Stimulated activated CD8-positive, alpha-beta memory T cell treated with anti-CD3 and anti-CD28 coated beads, Interleukin-7, amount 100 ng/mL, for 48 hours (primary cell): ENCODE measurements around the gene PDIK1L.
A peak's percentile ranks its signal among the peaks of the same experiment; 100 is the strongest.

Experiments
- DNase-seq, 2 donors: peaks; one replicate each; pipeline ENCODE4 v3.0.0-alpha.2; 2020; ENCODE audit warnings: low read depth in 1 of 2; ENCODE audit errors: extremely low read depth in 1 of 2

Gene PDIK1L

DNA sequence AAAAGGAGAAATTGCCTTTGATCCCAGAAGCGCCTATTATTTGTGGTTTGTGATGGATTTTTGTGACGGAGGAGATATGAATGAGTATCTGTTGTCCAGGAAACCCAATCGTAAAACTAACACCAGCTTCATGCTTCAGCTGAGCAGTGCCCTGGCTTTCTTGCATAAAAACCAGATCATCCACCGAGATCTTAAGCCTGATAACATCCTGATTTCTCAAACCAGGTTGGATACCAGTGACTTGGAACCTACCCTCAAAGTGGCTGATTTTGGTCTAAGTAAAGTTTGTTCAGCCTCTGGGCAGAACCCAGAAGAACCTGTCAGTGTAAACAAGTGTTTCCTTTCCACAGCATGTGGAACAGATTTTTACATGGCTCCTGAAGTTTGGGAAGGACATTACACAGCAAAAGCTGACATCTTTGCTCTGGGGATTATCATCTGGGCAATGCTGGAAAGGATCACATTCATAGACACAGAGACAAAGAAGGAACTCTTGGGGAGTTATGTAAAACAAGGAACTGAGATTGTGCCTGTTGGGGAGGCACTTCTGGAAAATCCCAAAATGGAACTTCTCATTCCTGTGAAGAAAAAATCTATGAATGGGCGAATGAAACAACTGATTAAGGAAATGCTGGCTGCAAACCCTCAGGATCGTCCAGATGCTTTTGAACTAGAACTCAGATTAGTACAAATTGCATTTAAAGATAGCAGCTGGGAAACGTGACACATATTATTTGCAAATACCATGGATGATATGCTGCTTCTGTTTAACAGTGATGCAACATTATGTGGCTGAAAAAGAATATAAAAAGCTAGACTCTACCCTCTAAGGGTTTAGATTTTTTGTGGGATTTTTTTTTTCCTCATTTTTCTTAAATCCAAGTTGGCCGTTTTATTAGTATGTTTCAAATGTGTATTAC is 10.5 kb downstream of the PDIK1L start:
- DNase-seq = no peak

DNA sequence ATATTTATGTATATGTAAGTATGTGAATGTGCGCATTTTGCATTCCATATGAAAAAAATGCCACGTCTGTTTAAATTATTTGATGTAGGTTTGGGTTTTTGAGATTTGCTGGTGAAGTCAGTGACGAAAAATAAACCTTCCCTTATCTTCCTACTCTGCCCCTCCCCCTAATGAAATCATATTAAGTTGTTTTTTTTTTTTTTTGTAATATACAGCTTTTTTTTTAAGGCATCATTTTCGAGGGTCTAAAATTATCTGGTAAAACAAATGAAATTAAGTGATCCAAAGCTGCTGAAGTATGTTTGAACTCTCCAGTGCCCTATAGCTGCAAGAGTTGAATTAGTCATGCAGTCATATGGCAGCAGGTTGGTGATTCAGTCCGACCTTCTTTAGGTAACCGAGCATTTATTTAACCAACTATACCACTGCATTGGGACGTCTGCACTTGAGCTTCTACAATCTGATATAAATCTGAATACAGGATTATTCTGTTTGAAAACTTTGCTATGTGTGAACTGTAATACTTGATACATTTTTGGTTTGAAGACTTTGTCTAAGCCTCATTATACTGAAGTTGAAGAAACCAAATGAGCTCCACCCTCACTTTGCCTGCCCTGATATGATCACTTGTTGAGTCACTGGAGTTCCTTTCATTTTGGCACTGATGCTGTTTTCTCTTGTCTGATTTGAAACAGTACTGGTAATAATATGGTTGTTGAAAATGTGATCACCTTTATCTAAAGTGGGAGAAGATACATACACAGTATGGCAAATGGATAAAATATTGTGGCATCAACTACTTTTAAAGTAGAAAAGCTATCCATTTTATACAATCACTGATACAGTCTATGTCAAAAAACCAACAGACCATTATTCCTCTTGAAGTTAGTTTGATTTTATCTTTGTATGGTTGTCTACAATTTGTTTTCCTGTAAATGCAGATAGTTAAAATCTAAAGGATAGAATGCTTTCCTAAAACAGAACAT is 11.7 kb downstream of the PDIK1L start:
- no peak for DNase-seq

DNA sequence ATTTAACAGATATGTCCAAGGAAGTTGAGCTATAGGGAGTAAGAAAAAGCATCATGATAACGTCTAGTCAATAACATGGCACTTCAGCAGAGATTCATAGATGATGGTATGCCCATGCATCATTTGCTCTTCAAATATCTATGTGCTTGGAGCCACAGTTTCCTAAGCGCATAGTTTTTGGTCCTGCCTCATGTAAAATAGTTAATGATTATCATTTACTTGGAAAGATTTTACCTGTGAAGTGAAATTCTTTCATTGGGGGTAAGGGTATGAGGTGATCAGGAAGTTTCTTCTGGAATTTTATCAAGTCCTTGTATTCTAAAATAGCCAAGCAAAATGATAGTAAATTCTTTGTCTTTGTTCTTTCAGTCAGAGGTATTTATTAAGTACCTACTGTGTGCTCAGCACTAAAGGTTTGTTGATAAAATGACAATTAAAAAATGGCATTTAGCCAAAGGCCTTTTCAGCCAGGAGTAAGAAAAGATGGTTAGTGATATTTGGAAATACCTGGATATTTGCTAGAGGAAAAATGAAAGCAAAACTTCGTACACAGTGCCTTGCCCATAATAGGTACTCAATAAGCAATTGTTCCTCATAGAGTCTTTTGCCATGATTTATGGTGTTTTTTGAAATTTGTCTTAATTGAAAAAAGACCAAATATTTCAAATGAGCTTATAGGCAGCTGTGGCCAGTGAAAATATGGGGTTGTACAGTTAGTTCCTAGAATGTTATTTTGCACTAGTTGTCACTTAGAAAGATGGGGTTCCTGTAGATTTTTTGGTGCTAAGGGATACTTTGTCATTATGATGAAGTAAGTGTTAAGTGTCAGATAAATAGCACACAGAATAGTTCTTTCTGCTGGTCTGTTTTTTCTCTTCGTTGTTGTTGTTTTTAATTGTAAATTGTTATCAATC is 13.1 kb downstream of the PDIK1L start:
- no peak for DNase-seq

DNA sequence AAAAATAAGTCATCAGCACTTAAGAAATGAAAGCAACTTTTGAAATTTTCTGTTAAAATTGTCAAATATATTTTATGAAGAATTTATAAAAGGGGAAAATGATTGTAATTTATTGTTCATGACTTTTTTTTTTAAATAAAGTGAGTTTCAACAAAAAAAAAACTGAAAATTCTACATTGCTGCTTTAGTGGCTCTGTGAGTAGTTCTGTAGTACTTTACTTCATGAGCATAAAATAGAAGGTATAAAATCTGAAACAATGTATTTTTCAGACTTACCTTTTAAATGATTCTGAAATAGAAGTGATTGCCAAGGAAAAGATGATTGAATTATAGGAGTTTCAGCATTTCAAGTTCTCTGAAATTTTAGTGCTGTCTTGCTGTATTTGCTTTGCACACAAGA is 13.8 kb downstream of the PDIK1L start:
- no peak for DNase-seq

DNA sequence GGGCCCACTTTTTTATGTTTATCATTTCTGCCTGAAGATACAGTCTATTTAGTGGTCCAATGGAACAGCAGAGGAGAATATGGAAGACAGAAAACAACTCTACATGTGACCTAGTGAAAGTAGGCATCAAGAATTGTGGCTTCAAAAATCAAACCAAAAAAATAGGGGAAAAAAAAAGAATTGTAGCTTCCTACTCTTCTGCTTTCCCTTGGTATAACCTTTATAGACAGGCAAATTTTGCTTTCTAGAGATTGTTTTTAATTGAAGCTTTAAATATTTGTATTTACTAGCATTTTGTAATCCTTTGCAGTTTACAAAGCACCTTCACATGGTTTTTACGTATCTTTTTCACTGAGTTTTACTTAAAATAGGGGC is 14.3 kb downstream of the PDIK1L start:
- no peak for DNase-seq

DNA sequence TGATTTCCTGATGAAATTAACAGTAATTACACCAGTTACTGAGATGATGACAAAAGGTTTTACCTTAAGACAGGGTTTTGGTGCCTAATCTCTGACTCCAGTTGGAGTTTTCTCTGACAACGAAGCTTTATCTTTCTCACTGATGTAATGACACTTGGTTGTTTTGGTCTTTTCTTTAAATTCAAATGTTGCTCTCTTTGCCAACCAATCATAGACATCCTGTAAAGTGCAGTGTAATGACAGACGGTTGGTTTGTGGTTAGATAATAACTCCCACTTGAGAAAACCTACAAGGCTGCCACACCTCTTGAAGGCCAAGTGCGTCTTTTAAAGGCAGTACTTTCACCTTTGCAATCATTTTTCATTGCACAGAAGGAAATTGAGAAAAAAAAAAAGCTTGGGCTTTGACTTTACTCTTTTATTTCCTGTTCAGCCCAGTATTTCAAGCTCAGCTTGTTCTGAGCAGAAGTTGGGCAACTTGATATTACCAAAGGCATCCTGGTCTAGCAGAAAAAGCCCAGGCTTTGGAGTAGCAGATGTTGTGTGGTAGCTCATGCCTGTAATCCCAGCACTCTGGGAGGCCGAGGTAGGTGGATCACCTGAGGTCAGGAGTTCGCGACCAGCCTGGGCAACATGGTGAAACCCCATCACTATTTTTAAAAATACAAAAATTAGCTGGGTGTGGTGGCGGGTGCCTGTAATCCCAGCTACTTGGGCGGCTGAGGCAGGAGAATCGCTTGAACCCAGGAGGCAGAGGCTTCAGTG is 14.9 kb downstream of the PDIK1L start:
- DNase-seq = no peak

DNA sequence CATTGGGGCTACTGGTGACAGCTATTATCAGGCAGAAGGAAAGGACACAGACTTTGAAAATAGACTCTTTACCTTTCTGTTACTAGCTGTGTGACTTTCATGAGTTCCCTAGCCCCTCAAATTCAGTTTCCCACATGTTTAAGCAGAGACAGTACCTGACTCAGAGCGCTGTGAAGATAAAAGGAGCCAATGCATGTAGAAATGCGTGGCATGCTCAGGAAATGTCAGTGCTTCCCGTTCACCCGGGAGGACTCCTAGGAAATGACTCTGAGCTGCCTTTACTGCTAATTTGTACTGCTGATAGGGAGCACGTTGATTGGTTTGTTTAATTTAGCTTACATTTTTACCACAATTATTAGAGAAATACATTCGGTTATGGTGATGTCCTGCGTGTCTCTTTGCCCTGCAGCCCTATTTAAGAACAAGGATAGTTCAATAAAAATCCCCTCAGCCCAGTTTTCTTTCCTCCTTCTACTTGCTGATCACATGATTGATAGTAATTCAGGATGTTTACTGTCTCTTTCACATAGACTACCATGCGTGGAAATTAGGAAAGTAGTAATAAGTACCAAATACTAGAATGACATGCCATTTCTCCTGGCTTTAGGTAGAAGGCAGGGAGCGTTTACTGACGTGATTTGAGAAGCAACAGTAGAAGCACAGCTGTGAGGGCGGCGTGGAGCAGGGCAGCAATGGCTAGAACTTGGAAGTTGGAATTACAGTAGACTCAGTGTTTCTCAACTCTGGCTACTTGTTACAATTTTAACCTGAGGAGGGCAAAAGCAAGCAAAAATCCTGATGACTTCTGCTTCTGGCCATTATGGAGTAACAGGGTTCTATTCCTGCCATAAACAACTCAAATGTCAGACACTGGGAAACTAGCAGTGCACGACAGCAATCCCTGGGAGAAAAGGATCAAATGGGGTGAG is 15.9 kb downstream of the PDIK1L start:
- no peak for DNase-seq

DNA sequence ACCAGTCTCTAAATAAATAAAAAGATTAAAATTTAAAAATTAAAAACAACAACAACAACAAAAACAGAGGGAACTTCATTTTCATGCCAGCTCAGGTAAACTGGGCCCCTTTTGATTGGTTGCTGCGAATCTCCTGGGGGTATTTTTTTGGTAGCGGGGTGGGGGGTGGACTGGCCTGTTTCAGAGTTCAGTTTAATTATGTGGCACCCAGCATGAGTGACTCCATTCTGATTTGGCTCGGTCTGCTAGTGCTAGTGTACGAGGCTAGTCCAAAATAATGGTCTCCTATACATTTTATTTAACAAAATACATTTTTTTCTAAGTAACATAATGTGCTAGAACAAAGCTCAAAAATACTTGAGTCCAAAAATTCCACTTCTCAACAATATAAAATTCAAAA is 18.2 kb downstream of the PDIK1L start:
- no peak for DNase-seq

DNA sequence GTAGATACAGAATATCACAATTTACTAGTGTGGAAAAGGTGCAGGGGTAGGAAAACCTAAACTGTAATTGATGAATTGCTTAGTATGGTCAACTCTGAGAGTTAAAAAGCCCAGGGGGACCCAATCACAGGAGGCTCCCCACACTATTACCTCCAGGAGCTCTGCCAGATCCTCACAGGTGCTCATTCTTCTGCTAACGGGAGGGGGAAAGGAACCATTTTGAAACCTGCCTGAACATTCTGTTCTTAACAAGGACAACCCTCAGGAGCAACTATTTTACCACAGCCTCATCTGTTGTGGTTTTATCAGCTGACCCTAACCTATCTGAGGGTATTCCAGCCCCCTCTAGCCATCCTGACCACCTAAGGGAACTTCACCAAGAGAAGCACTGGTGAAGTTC is 19.1 kb downstream of the PDIK1L start:
- DNase-seq = no peak

DNA sequence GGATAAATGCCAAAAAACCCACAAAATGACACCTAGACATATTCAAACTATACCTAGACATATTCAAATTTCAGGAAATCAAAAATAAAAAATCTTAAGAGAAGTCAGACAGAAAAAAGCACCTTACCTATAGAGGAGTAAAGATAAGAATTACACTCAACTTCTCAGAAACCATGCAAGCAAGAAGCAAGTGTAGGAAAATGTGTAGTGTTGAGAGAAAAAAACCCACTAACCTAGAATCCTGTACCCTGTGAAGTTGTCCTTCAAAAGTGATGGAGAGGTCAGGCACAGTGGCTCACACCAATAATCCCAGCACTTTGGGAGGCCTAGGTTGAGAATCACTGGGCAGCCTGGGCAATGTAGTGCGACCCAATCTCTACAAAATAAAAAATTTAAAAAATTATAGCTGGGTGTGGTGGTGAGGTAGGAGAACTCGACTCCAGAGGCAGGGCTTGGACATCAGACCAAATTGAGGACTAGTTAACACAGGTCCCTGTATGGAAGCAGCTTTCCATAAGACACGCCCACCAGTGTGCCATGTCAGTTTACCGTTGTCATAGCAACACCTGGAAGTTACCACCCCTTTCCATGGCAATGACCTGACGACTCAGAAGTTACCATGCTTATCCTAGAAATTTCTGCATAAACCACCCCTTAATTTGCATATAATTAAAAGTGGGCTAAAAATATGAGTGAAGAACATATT is 20.7 kb downstream of the PDIK1L start:
- DNase-seq = no peak

DNA sequence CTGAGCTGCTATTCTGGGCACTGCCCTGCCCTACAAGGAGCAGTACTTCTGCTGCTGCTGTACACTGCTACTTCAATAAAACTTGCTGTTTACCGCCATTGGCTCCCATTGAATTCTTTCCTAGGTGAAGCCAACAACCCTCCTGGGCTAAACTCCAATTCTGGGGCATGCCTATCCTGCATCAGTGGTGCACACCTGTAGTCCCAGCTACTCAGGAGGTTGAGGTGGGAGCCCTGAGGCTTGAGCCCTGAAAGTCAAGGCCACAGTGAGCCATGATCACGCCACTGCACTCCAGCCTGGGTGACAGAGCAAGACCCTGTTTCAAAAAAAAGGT is 21.2 kb downstream of the PDIK1L start:
- no peak for DNase-seq

DNA sequence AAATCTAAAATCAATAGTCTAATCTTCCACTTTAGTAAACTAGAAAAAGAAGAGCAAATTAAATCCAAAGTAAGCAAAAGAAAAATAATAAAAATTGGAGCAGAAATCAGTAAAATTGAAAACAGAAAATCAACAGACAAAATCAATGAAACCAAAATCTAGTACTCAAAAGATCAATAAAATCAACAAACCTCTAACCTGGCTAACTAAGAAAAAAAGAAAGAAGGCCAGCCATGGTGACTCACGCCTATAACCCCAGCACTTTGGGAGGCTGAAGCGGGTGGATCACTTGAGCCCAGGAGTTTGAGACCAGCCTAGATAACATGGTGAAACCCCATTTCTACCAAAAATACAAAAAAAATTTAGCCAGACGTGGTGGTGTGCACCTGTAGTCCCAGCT is 22.8 kb downstream of the PDIK1L start:
- DNase-seq = no peak

DNA sequence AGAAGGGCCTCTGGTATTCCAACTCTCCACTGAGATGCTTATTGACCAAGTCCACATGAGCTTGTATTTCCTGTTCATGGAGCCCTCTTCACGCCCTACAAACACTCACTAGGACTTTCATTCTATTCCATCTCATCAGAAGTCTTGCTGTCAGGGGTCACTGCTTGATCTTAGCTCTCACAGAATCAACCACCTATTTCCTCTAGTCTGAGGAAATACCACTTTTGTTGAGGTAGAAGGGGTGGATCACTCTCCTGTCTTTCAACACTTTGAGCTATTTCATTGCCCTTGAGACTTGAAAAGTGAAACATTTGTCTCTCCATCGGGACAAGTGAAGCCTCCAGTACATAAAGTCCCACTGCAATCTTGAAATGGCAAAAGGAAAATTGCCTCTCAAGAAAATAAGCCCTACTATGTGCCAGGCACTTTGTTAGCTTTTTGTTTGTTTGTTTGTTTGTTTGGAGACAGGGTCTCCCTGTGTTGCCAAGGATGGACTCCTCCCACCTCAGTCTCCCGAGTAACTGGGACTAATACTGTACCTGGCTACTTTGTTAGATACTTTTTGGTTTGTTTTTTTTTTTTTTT is 27.4 kb downstream of the PDIK1L start:
- DNase-seq = no peak

DNA sequence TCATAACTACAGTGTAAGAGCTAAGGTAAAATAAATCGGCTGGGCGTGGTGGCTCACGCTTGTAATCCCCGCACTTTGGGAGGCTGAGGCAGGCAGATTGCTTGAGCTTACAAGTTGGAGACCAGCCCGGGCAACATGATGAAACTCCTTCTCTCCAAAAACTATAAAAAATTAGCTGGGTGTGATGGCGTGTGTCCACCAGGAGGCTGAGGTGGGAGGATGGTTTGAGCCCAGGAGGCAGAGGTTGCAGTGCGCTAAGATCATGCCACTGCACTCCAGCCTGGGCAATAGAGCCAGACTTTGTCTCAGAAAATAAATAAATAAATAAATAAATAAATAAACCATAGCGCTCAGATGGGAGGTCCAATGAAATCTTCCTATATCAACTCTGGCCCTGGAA is 30.5 kb downstream of the PDIK1L start:
- no peak for DNase-seq

DNA sequence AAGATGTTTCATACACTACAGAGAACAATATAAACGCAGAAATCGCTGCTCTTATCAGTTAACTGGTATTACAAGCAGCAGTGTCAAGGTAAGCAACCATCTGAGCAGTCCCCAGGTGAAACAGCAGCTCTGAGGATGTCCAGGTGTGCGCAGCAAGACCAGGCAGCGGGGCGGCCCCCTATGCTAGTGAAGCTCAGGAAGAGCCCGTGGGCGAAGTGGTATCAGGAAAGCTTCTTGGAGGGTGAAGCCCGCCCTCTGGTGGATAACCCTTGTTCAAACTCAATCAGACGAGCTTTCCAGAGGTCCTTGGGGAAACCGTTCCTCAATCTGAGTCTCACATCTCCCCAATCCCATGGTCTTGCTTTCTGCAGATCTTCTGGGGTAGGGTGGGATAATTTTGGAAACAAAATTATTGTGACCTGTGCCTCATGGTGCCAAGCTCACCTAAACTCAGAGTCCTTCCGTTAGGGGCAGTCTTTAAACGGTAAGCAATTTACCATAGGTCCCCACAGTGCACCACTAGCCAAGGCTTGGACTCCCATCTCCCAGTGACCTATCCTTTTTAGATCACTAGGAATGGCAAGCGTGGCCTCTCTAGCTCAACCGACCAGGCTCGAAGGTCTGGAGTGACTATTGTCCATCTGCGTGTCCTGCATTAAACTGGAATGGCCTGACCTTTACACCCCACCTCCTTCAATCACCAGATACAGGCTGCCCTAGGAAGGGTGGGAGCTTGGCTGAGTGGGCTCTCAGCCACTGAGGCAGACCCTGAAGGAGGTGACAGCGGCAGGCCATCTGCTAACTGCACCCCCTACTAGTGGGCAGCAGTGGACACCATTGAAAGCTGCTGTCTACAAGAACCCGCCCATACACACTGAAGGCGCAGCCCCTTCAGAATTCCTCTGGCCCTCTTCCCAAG is 33.7 kb downstream of the PDIK1L start:
- DNase-seq = peak; percentile 40 to 42

DNA sequence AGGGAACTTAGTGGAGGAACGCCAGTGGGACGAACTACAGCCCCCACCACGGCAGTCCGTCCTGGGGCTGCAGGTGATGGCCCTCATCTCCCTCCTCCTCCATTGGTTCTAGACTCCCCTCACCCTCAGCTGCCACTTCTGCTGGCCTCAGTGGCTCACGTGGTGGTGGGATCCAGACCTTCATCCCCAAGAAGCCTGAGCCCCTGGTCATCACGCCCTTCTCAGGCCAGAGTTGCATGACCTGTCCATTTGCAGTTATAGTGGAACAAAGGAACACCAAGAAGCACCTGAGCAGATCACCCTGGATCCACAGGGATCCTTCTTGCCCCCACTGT is 34.3 kb downstream of the PDIK1L start:
- no peak for DNase-seq

DNA sequence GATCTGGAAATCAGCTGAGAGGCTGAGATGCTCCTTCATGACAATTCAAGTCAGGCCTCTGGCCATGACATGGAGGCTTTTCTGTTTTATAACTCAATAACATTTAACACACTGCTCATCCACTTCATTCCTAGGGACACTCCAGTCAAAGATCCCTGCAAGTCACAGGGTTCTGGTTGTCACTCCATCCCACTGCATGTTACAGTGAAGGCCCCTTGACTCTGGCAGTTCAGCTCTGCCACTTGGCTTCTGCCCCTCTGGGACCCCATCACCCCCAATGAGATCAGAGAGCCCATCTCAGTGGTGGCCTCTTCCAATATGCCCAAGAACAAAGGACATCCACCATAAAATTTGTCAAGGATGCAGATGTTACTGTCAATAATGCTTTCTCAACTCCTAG is 37.3 kb downstream of the PDIK1L start:
- DNase-seq = no peak
